OCI-LY7 (cell line): ENCODE data around the gene CHRNA5. TPM values are rescaled to one million over a fixed set of nuclear protein-coding genes. Genes with fewer than 3 reads are reported as not detected.

Source experiments
- BruUV-seq: library from RNA; stranded (reverse); fragments of 400-500 nt; replicated peaks from 2 replicates; lab custom pipeline; 2021; lab: Mats Ljungman, UMichigan
- CTCF ChIA-PET: fragments of 300-600 bp; sonication (Branson Sonifier 250); formaldehyde crosslinking; loops from one replicate; lab custom pipeline; 2022; ENCODE audit warnings: antibody characterized with exemption; ENCODE audit not compliant: unreplicated experiment; lab: Charles Lee
- POLR2A ChIA-PET: fragments of 300-600 bp; sonication (Branson Sonifier 250); formaldehyde crosslinking; loops from one replicate; lab custom pipeline; 2022; ENCODE audit warnings: antibody characterized with exemption; lab: Charles Lee
- DNase-seq: peaks from one replicate; pipeline ENCODE4 v3.0.0-alpha.2; 2015; ENCODE audit warnings: low spot score
- H2AFZ ChIP-seq: fragments of 200-600 bp; sonication (generic), shearing (Covaris generic); 2 replicates; pipeline ENCODE4 v1.6.1; 2014; ENCODE audit warnings: mild to moderate bottlenecking, antibody characterized with exemption, low read length, moderate library complexity
- H3K27ac ChIP-seq: fragments of 200-600 bp; sonication (generic); 2 replicates; pipeline ENCODE4 v1.5.1; 2014; ENCODE audit warnings: mixed run types, low read depth, mild to moderate bottlenecking, moderate library complexity, low read length, inconsistent platforms; ENCODE audit not compliant: poor library complexity, severe bottlenecking
- H3K36me3 ChIP-seq: fragments of 200-600 bp; sonication (generic); 2 replicates; pipeline ENCODE4 v1.6.1; 2014; ENCODE audit warnings: mild to moderate bottlenecking, antibody characterized with exemption, low read length, moderate library complexity, mixed read lengths; ENCODE audit not compliant: insufficient read depth
- H3K4me1 ChIP-seq: fragments of 200-600 bp; sonication (generic); 2 replicates; pipeline ENCODE4 v1.5.1; 2014; ENCODE audit warnings: mild to moderate bottlenecking, low read length; ENCODE audit not compliant: insufficient read depth, poor library complexity, severe bottlenecking
- H3K4me2 ChIP-seq: fragments of 200-600 bp; sonication (generic); 2 replicates; pipeline ENCODE4 v1.6.1; 2014; ENCODE audit warnings: mild to moderate bottlenecking, low read length
- H3K4me3 ChIP-seq: fragments of 200-600 bp; sonication (generic); 2 replicates; pipeline ENCODE4 v1.5.1; 2014; ENCODE audit warnings: mild to moderate bottlenecking, low read depth, low read length; ENCODE audit not compliant: poor library complexity, severe bottlenecking
- H3K79me2 ChIP-seq: fragments of 200-600 bp; sonication (generic); 2 replicates; pipeline ENCODE4 v1.6.1; 2016; ENCODE audit warnings: low read depth, mild to moderate bottlenecking, low read length, moderate library complexity, mixed read lengths; ENCODE audit not compliant: insufficient read depth
- H3K9me2 ChIP-seq: fragments of 200-600 bp; sonication (generic); 2 replicates; pipeline ENCODE4 v1.6.1; 2016; ENCODE audit warnings: mild to moderate bottlenecking, low read length, mixed read lengths; ENCODE audit not compliant: insufficient read depth
- H3K9me3 ChIP-seq: fragments of 200-600 bp; sonication (generic); 2 replicates; pipeline ENCODE4 v1.6.1; 2014; ENCODE audit warnings: mild to moderate bottlenecking, mixed run types, low read length, mixed read lengths
- H4K20me1 ChIP-seq: fragments of 200-600 bp; sonication (generic); 2 replicates; pipeline ENCODE4 v1.6.1; 2014; ENCODE audit warnings: mild to moderate bottlenecking, antibody characterized with exemption, low read length, moderate library complexity, mixed read lengths; ENCODE audit not compliant: insufficient read depth
- EZH2phosphoT487 ChIP-seq: fragments of 200-600 bp; sonication (generic); IDR thresholded peaks from 2 replicates; pipeline ENCODE4 v1.6.1; 2018; ENCODE audit warnings: low read depth, borderline replicate concordance, mild to moderate bottlenecking, mixed run types, antibody characterized with exemption, low read length, moderate library complexity, mixed read lengths
- intact Hi-C: fragments of 100-400 bp; cut with micrococcal nuclease; formaldehyde crosslinking; loops from one replicate; pipeline ENCODE4 v1.10.0; 2022; ENCODE audit not compliant: unreplicated experiment
- total RNA-seq, 2 experiments: library from RNA; depleted of rRNA in 1 of 2; stranded (reverse); fragments of >200 nt in 1 of 2; shearing (Covaris generic) in 1 of 2; gene quantifications; 2 replicates each; pipeline ENCODE4 v1.2.3, GENCODE V29; 2014 to 2022
- TF ChIP-seq, protein P1 (sequence below): fragments of 200-600 bp; sonication (generic); conservative IDR thresholded peaks from 2 replicates; pipeline ENCODE4 v1.5.1; 2014; ENCODE audit warnings: mild to moderate bottlenecking, antibody characterized with exemption, low read length, moderate library complexity, mixed read lengths

CHRNA5 gene
- total RNA-seq, 2 experiments from 2014 or later = 2.8 to 9.1 TPM

DNA sequence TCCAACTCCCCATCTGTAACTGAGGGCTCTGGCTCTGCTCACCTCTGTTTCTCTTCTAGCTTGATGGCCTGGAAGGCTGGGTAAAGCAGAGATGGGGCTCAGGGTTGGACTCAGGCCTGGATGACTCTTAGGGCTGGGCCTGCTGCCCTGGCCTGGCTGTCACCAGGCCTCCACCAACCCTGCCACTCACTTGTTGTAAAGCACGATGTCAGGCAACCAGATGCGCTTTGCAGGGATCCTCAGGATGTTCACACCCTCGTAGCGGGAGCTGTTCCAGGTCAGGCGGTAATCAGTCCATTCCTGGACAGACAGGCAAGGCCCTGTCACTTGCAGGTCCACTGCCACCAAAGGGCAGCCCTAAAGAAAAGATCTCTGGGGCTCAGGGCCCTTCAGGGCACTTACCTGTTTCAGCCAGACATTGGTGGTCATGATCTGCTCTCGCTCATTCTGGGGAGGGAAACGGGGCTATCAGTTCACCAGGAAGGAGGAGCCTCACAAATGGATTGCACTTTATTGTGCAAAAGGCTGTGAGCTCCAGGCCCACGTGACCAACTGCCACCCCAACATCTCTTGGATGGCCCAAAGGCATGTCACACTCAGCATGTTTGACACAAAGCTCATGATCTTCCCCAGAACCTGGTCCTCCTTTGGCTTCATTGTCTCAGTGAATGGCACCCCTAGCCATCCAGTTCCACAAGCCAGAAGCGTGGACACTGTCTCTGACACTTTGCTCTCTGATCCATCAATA is 65.7 kb downstream of the CHRNA5 start:
- Histone ChIP-seq H3K4me1 (no peaks in the 10 kb centered on the region), H3K4me2 (no peak overlapping the region), H2AFZ (no peak overlapping the region), H3K79me2 (no peaks in the 10 kb centered on the region), H3K9me2 (no peaks in the 10 kb centered on the region), H3K9me3 (0 out of 2 replicates have a peak, but pooled peaks cover 6% of the 10 kb centered on the region), H4K20me1 (no peaks in the 10 kb centered on the region), H3K27ac (no peak overlapping the region), H3K4me3 (no peak overlapping the region), H3K36me3 (no peaks in the 10 kb centered on the region)
- no TSS peak for BruUV-seq
- intact Hi-C loops = no loop called here
- DNase-seq = no peak
- POLR2A ChIA-PET = no interaction called here
- CTCF ChIA-PET = no interaction called here
- TF ChIP-seq EZH2phosphoT487 = no peak
- TF ChIP-seq, protein P1, sequence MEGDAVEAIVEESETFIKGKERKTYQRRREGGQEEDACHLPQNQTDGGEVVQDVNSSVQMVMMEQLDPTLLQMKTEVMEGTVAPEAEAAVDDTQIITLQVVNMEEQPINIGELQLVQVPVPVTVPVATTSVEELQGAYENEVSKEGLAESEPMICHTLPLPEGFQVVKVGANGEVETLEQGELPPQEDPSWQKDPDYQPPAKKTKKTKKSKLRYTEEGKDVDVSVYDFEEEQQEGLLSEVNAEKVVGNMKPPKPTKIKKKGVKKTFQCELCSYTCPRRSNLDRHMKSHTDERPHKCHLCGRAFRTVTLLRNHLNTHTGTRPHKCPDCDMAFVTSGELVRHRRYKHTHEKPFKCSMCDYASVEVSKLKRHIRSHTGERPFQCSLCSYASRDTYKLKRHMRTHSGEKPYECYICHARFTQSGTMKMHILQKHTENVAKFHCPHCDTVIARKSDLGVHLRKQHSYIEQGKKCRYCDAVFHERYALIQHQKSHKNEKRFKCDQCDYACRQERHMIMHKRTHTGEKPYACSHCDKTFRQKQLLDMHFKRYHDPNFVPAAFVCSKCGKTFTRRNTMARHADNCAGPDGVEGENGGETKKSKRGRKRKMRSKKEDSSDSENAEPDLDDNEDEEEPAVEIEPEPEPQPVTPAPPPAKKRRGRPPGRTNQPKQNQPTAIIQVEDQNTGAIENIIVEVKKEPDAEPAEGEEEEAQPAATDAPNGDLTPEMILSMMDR = no peak

DNA sequence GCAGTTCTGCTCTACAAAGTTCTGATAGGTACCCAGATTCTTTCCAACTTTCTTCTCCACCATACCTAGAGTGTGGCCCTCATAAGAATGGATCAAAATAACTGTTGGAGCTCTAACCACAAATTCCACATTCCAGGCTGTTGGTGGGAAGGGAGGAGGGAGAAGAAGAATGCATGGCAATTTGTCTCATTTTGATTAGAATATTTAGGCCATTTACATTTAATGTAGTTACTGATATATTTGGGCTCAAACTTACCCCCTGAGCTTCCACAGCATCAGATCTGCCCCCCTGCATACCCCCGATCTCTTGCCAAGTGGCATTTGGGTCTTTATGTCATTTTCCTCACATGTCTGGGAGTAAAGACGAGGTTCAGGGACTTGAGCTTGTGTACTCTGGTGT is 68.0 kb downstream of the CHRNA5 start:
- Histone ChIP-seq H3K36me3 (no peaks in the 10 kb centered on the region), H3K4me2 (no peak overlapping the region), H3K4me3 (no peak overlapping the region), H3K9me2 (no peaks in the 10 kb centered on the region), H3K9me3 (0 out of 2 replicates have a peak, but pooled peaks cover 6% of the 10 kb centered on the region), H4K20me1 (no peaks in the 10 kb centered on the region), H3K79me2 (no peaks in the 10 kb centered on the region), H3K27ac (no peak overlapping the region), H2AFZ (no peak overlapping the region), H3K4me1 (no peaks in the 10 kb centered on the region)
- ChIA-PET CTCF (no interaction called here), POLR2A (interaction anchor here (0.7 kb wide), 1 partner anchor 80 kb away, joined by 3 read pairs; no protein-coding TSS in a partner anchor)
- no peak for DNase-seq
- no TSS peak for BruUV-seq
- intact Hi-C loops = no loop called here
- TF ChIP-seq, protein P1 = no peak
- no peak for TF ChIP-seq EZH2phosphoT487
